ENCODE results near the gene APOA1. TPM values are rescaled to one million over a fixed set of nuclear protein-coding genes. Genes with fewer than 3 reads are reported as not detected.

APOA1 gene
- total and polyA plus RNA-seq, 3 donors from 2014 or later = 617 to 2,741 (median 2,156) TPM

DNA sequence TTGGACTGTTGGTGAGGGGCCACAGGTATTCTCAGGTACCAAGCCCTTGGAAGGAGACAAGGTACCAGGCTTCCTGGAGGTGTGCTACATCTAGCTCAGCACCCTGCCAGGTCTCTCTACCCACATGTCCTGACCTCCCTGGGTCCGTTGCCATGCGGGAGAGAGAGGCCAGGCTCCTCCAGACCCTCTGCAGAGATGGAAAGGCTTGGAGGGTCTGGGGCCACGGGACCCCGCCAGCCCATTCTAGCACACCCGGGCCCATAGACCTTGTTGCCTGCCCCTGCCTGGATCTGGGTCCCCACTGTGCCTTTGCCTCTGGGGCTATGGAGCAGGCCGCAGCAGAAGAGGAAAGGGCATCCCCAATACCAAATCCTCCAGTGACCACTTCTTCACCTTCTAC is 10.0 kb downstream of the APOA1 start:
- no peak overlapping the region for H3K27ac ChIP-seq
- no peaks in the 10 kb centered on the region for H3K36me3 ChIP-seq (ENCODE audit: low read depth, missing control alignments)
- 98% methylated on average over 6 of the region's 6 CpGs; no CpG with 5 or more reads in 1 of the 2 donors for WGBS, 2 donors
- no peaks in the 10 kb centered on the region for H3K27me3 ChIP-seq
- no peaks in the 10 kb centered on the region for H3K4me1 ChIP-seq
- no peak overlapping the region for H3K4me3 ChIP-seq
- intact Hi-C loops (cut with DNase I; ENCODE audit: low total_unique reads) = no loop called here
- H3K9me3 ChIP-seq = no peaks in the 10 kb centered on the region
- DNase-seq = no peak
- TF ChIP-seq POLR2A (IDR thresholded peaks at IDR 0.05) = no peak
- TF ChIP-seq, protein P1, sequence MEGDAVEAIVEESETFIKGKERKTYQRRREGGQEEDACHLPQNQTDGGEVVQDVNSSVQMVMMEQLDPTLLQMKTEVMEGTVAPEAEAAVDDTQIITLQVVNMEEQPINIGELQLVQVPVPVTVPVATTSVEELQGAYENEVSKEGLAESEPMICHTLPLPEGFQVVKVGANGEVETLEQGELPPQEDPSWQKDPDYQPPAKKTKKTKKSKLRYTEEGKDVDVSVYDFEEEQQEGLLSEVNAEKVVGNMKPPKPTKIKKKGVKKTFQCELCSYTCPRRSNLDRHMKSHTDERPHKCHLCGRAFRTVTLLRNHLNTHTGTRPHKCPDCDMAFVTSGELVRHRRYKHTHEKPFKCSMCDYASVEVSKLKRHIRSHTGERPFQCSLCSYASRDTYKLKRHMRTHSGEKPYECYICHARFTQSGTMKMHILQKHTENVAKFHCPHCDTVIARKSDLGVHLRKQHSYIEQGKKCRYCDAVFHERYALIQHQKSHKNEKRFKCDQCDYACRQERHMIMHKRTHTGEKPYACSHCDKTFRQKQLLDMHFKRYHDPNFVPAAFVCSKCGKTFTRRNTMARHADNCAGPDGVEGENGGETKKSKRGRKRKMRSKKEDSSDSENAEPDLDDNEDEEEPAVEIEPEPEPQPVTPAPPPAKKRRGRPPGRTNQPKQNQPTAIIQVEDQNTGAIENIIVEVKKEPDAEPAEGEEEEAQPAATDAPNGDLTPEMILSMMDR (IDR thresholded peaks at IDR 0.05) = no peak

DNA sequence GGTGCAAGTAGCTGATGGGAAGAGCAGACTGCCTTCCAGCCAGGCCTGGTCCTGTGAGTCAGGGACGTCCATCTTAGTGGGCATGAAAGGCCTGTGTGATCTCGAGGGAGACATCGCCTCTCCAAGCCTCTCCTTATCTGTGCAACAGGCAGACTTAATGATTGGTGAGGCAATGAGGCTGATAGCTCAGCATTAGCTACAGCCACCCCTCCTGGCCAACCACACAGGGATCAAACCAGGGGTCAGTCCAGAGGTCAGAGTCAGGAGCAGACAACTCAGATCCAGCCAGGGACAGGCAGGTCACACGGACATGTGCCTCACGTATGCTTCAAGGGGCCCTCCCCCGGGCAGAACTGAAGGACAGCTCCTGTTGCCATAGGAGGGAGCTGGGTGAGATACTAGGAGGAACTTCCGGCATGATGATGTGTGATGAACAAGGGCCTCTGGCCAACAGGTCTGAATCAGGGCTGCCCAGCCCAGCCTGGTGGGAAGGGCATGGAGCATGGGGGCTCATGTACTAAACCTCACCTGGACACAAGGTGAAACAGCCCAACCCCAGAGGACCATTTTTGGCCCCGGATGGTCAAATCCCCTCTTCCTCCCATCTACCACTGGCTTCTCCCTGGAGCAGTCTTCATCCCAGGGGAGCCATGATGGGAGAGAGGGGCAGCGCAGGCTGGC is 10.5 kb downstream of the APOA1 start:
- no peaks in the 10 kb centered on the region for H3K9me3 ChIP-seq
- no peak overlapping the region for H3K4me3 ChIP-seq
- intact Hi-C loops (cut with DNase I; ENCODE audit: low total_unique reads) = no loop called here
- no peaks in the 10 kb centered on the region for H3K27me3 ChIP-seq
- DNase-seq = no peak
- H3K27ac ChIP-seq = no peak overlapping the region
- no peaks in the 10 kb centered on the region for H3K36me3 ChIP-seq (ENCODE audit: low read depth, missing control alignments)
- no peaks in the 10 kb centered on the region for H3K4me1 ChIP-seq
- WGBS, 2 donors = 82 to 100% methylated on average over 1 to 9 of the region's 9 CpGs
- TF ChIP-seq POLR2A (IDR thresholded peaks at IDR 0.05) = no peak
- TF ChIP-seq, protein P1 (IDR thresholded peaks at IDR 0.05) = no peak

DNA sequence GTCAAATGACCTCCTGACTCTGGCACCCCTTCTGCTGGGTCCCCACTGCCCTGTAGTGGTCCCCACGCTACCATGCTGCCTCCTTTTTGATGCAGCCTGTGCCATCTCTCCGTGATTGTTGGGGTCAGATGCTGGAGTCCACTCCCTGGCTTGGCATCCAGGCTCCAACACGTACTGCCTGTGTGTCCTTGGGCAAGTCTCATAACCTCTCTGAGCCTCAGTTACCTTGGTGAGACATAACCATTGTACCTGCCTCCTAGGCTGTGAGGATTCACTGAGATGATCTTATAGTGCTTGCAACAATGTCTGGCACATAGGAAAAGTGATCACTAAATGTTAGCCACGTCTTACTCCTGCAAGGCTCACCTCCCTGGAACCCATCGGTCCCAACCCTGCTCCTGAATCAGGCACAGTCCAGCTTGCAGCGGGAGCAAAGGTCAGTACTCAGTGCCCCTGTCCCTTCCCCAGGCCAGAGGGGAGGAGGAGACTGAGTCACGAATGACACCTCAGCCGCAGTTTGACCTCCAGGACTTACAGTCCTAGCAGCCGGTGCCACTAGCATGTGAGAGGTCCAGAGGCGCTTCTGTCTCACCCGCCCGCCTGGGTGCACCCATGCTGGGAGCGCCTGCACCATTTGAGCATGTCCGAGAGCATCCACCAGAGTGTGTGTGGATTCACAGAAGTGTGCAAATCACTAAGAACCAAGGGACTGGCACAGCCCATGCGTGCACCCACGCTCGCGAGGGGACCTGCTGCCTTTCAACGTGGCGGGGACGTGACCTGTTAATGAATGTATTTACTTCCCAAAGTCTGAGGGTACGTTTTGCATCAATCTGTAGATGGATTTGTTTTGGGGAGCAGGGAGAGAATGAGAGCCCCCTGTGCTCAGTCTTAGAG is 11.3 kb downstream of the APOA1 start:
- intact Hi-C loops (cut with DNase I; ENCODE audit: low total_unique reads) = no loop called here
- Histone ChIP-seq H3K27me3 (no peaks in the 10 kb centered on the region), H3K27ac (no peak overlapping the region), H3K4me1 (no peaks in the 10 kb centered on the region), H3K36me3 (ENCODE audit: low read depth, missing control alignments) (no peaks in the 10 kb centered on the region), H3K4me3 (no peak overlapping the region), H3K9me3 (no peaks in the 10 kb centered on the region)
- TF ChIP-seq, protein P1 (IDR thresholded peaks at IDR 0.05) = no peak
- TF ChIP-seq POLR2A (IDR thresholded peaks at IDR 0.05) = no peak
- DNase-seq = no peak
- 75 to 83% methylated on average over 7 to 22 of the region's 22 CpGs for WGBS, 2 donors

DNA sequence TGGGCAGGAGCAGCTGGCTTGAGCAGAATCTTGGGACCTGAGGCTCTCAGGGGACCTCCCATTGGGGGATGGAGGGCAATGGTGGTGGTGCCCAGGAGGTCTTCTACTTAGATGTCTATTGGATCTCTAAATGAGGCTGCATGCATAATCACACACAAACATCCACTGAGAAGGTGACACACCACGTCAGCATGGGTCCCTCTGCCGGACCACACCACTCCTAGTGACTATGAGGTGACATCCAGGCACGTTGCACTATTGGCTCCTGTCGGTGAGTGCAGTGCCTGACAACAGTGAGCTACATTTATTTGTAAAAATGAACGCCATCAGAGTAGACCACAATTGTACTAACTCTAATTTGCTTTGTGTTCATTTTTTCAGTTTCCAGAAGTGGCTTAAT is 12.0 kb downstream of the APOA1 start:
- H3K4me1 ChIP-seq = no peaks in the 10 kb centered on the region
- H3K4me3 ChIP-seq = no peak overlapping the region
- intact Hi-C loops (cut with DNase I; ENCODE audit: low total_unique reads) = no loop called here
- no peak for DNase-seq
- WGBS, 2 donors = 87 to 92% methylated on average over 5 of the region's 5 CpGs
- H3K27ac ChIP-seq = no peak overlapping the region
- TF ChIP-seq, protein P1 (IDR thresholded peaks at IDR 0.05) = no peak
- no peak for TF ChIP-seq POLR2A (IDR thresholded peaks at IDR 0.05)
- no peaks in the 10 kb centered on the region for H3K9me3 ChIP-seq
- H3K36me3 ChIP-seq (ENCODE audit: low read depth, missing control alignments) = no peaks in the 10 kb centered on the region
- H3K27me3 ChIP-seq = no peaks in the 10 kb centered on the region

Data from testis (tissue), 3 donors.